ENCODE data around the gene AGBL2.
"Not testable (repeated sequence)": the region's sequence is repeated elsewhere in the genome, so short reads cannot be mapped to it uniquely, and the experiment has no call there.

Gene AGBL2

GRCh38 chr11:47688111-47688510, 27.1 kb downstream of the AGBL2 start:
- no peak for DNase-seq (ENCODE audit: low spot score)

GRCh38 chr11:47686704-47687103, 28.5 kb downstream of the AGBL2 start:
- not testable (repeated sequence) for DNase-seq (ENCODE audit: low spot score)

- no peak for DNase-seq (ENCODE audit: low spot score)
Observed at GRCh38 chr11:47686151-47686550, 29.0 kb downstream of the AGBL2 start.

GRCh38 chr11:47675851-47676250, 39.3 kb downstream of the AGBL2 start:
- no peak for DNase-seq (ENCODE audit: low spot score)

GRCh38 chr11:47672283-47672730, 42.9 kb downstream of the AGBL2 start:
- DNase-seq (ENCODE audit: low spot score): no peak

GRCh38 chr11:47669856-47670255, 45.3 kb downstream of the AGBL2 start:
- DNase-seq (ENCODE audit: low spot score): no peak

- DNase-seq (ENCODE audit: low spot score): no peak
Observed at GRCh38 chr11:47668665-47669064, 46.5 kb downstream of the AGBL2 start.

GRCh38 chr11:47667555-47667954, 47.6 kb downstream of the AGBL2 start:
- no peak for DNase-seq (ENCODE audit: low spot score)

GRCh38 chr11:47667135-47667534, 48.0 kb downstream of the AGBL2 start:
- DNase-seq (ENCODE audit: low spot score): no peak

- DNase-seq (ENCODE audit: low spot score): not testable (repeated sequence)
Observed at GRCh38 chr11:47664936-47665335, 50.2 kb downstream of the AGBL2 start.

- no peak for DNase-seq (ENCODE audit: low spot score)
Observed at GRCh38 chr11:47661245-47661644, 53.9 kb downstream of the AGBL2 start.

- DNase-seq (ENCODE audit: low spot score): no peak
Observed at GRCh38 chr11:47659276-47659675, 55.9 kb downstream of the AGBL2 start.

GRCh38 chr11:47656260-47656885, 58.8 kb downstream of the AGBL2 start:
- no peak for DNase-seq (ENCODE audit: low spot score)

GRCh38 chr11:47651818-47652469, 63.2 kb downstream of the AGBL2 start:
- no peak for DNase-seq (ENCODE audit: low spot score)

GRCh38 chr11:47649276-47649675, 65.9 kb downstream of the AGBL2 start:
- no peak for DNase-seq (ENCODE audit: low spot score)

- DNase-seq (ENCODE audit: low spot score): no peak
Observed at GRCh38 chr11:47646019-47646418, 69.2 kb downstream of the AGBL2 start.

GRCh38 chr11:47645500-47645899, 69.7 kb downstream of the AGBL2 start:
- DNase-seq (ENCODE audit: low spot score): no peak

GRCh38 chr11:47642099-47642855, 72.9 kb downstream of the AGBL2 start, which contains the start of gene MTCH2:
Gene MTCH2 (minus strand): TSS chr11:47642559. CDS start chr11:47642465, 94 bp downstream.
- DNase-seq (ENCODE audit: low spot score): peak; percentile 98

GRCh38 chr11:47641600-47642098, 73.5 kb downstream of the AGBL2 start:
- no peak for DNase-seq (ENCODE audit: low spot score)

GRCh38 chr11:47640506-47640905, 74.7 kb downstream of the AGBL2 start:
- not testable (repeated sequence) for DNase-seq (ENCODE audit: low spot score)

- DNase-seq (ENCODE audit: low spot score): not testable (repeated sequence)
Observed at GRCh38 chr11:47636331-47636730, 78.8 kb downstream of the AGBL2 start.

GRCh38 chr11:47631473-47631872, 83.7 kb downstream of the AGBL2 start:
- no peak for DNase-seq (ENCODE audit: low spot score)

GRCh38 chr11:47628026-47628425, 87.1 kb downstream of the AGBL2 start:
- no peak for DNase-seq (ENCODE audit: low spot score)

All from left forelimb (tissue), 1 donor.